ENCODE data around the gene FAM181A. TPM values are rescaled to one million over a fixed set of nuclear protein-coding genes. Genes with fewer than 3 reads are reported as not detected.

The FAM181A gene
- total RNA-seq, 1 donor from 2014 or later, result not detected

- Mint-ChIP-seq H3K27ac (peak overlapping the region; percentile 67), H3K27me3 (ENCODE audit: low read depth) (no peaks in the 10 kb centered on the region), H3K36me3 (ENCODE audit: low read depth) (peaks cover 66% of the 10 kb centered on the region), H3K4me3 (ENCODE audit: low read depth) (peak overlapping the region; percentile 49), H3K9me3 (no peaks in the 10 kb centered on the region), H3K4me1 (ENCODE audit: low read depth) (peaks cover 18% of the 10 kb centered on the region)
- intact Hi-C loops (cut with micrococcal nuclease), result loop anchor here (1.0 to 2.0 kb wide), 5 partner anchors 19 to 191 kb away; partner anchors contain the start of gene ASB2
- peak; percentile 86 for DNase-seq (ENCODE audit: low spot score)
Observed at GRCh38 chr14:93939304-93940229, 12.4 kb downstream of the FAM181A start.

GRCh38 chr14:93940437-93940836, 13.3 kb downstream of the FAM181A start:
- intact Hi-C loops (cut with micrococcal nuclease), result no loop called here
- H3K4me1 Mint-ChIP-seq (ENCODE audit: low read depth), result peaks cover 18% of the 10 kb centered on the region
- H3K27ac Mint-ChIP-seq, result peak overlapping the region; percentile 59
- DNase-seq (ENCODE audit: low spot score), result no peak
- H3K36me3 Mint-ChIP-seq (ENCODE audit: low read depth), result peaks cover 61% of the 10 kb centered on the region
- no peak overlapping the region for H3K4me3 Mint-ChIP-seq (ENCODE audit: low read depth)
- no peaks in the 10 kb centered on the region for H3K27me3 Mint-ChIP-seq (ENCODE audit: low read depth)
- no peaks in the 10 kb centered on the region for H3K9me3 Mint-ChIP-seq

GRCh38 chr14:93941293-93941910, 14.3 kb downstream of the FAM181A start:
- intact Hi-C loops (cut with micrococcal nuclease), result no loop called here
- no peak overlapping the region for H3K4me3 Mint-ChIP-seq (ENCODE audit: low read depth)
- H3K4me1 Mint-ChIP-seq (ENCODE audit: low read depth), result peaks cover 18% of the 10 kb centered on the region
- no peak for DNase-seq (ENCODE audit: low spot score)
- no peaks in the 10 kb centered on the region for H3K27me3 Mint-ChIP-seq (ENCODE audit: low read depth)
- peak overlapping the region; percentile 33 for H3K27ac Mint-ChIP-seq
- H3K36me3 Mint-ChIP-seq (ENCODE audit: low read depth), result peaks cover 64% of the 10 kb centered on the region
- H3K9me3 Mint-ChIP-seq, result no peaks in the 10 kb centered on the region

- Mint-ChIP-seq H3K9me3 (no peaks in the 10 kb centered on the region), H3K4me3 (ENCODE audit: low read depth) (no peak overlapping the region), H3K4me1 (ENCODE audit: low read depth) (peaks cover 21% of the 10 kb centered on the region), H3K36me3 (ENCODE audit: low read depth) (peaks cover 66% of the 10 kb centered on the region), H3K27me3 (ENCODE audit: low read depth) (no peaks in the 10 kb centered on the region), H3K27ac (no peak overlapping the region)
- DNase-seq (ENCODE audit: low spot score), result no peak
- intact Hi-C loops (cut with micrococcal nuclease), result no loop called here
Observed at GRCh38 chr14:93943052-93943451, 15.9 kb downstream of the FAM181A start.

- peaks cover 65% of the 10 kb centered on the region for H3K36me3 Mint-ChIP-seq (ENCODE audit: low read depth)
- peaks cover 21% of the 10 kb centered on the region for H3K4me1 Mint-ChIP-seq (ENCODE audit: low read depth)
- H3K4me3 Mint-ChIP-seq (ENCODE audit: low read depth), result no peak overlapping the region
- no peak for DNase-seq (ENCODE audit: low spot score)
- no peaks in the 10 kb centered on the region for H3K9me3 Mint-ChIP-seq
- H3K27ac Mint-ChIP-seq, result peak overlapping the region; percentile 3
- H3K27me3 Mint-ChIP-seq (ENCODE audit: low read depth), result no peaks in the 10 kb centered on the region
- intact Hi-C loops (cut with micrococcal nuclease), result no loop called here
Observed at GRCh38 chr14:93943930-93944329, 16.8 kb downstream of the FAM181A start.

GRCh38 chr14:93944348-93945069, 17.4 kb downstream of the FAM181A start:
- peak overlapping the region; percentile 3 for H3K27ac Mint-ChIP-seq
- H3K27me3 Mint-ChIP-seq (ENCODE audit: low read depth), result no peaks in the 10 kb centered on the region
- H3K4me1 Mint-ChIP-seq (ENCODE audit: low read depth), result peaks cover 21% of the 10 kb centered on the region
- peaks cover 68% of the 10 kb centered on the region for H3K36me3 Mint-ChIP-seq (ENCODE audit: low read depth)
- no peak overlapping the region for H3K4me3 Mint-ChIP-seq (ENCODE audit: low read depth)
- DNase-seq (ENCODE audit: low spot score), result no peak
- H3K9me3 Mint-ChIP-seq, result no peaks in the 10 kb centered on the region
- intact Hi-C loops (cut with micrococcal nuclease), result no loop called here

GRCh38 chr14:93945070-93945399, 17.9 kb downstream of the FAM181A start:
- Mint-ChIP-seq H3K27me3 (ENCODE audit: low read depth) (no peaks in the 10 kb centered on the region), H3K27ac (peak overlapping the region; percentile 46), H3K36me3 (ENCODE audit: low read depth) (peaks cover 69% of the 10 kb centered on the region), H3K4me3 (ENCODE audit: low read depth) (no peak overlapping the region), H3K4me1 (ENCODE audit: low read depth) (peaks cover 18% of the 10 kb centered on the region), H3K9me3 (no peaks in the 10 kb centered on the region)
- no peak for DNase-seq (ENCODE audit: low spot score)
- intact Hi-C loops (cut with micrococcal nuclease), result no loop called here

- intact Hi-C loops (cut with micrococcal nuclease), result no loop called here
- H3K27me3 Mint-ChIP-seq (ENCODE audit: low read depth), result no peaks in the 10 kb centered on the region
- no peaks in the 10 kb centered on the region for H3K9me3 Mint-ChIP-seq
- H3K27ac Mint-ChIP-seq, result peak overlapping the region; percentile 17
- DNase-seq (ENCODE audit: low spot score), result no peak
- no peak overlapping the region for H3K4me3 Mint-ChIP-seq (ENCODE audit: low read depth)
- peaks cover 74% of the 10 kb centered on the region for H3K36me3 Mint-ChIP-seq (ENCODE audit: low read depth)
- H3K4me1 Mint-ChIP-seq (ENCODE audit: low read depth), result peaks cover 17% of the 10 kb centered on the region
Observed at GRCh38 chr14:93946104-93946503, 19.0 kb downstream of the FAM181A start.

- no peaks in the 10 kb centered on the region for H3K9me3 Mint-ChIP-seq
- peaks cover 21% of the 10 kb centered on the region for H3K4me1 Mint-ChIP-seq (ENCODE audit: low read depth)
- no peak overlapping the region for H3K4me3 Mint-ChIP-seq (ENCODE audit: low read depth)
- H3K36me3 Mint-ChIP-seq (ENCODE audit: low read depth), result peaks cover 74% of the 10 kb centered on the region
- DNase-seq (ENCODE audit: low spot score), result no peak
- peak overlapping the region; percentile 3 for H3K27ac Mint-ChIP-seq
- intact Hi-C loops (cut with micrococcal nuclease), result no loop called here
- no peaks in the 10 kb centered on the region for H3K27me3 Mint-ChIP-seq (ENCODE audit: low read depth)
Observed at GRCh38 chr14:93946541-93947090, 19.5 kb downstream of the FAM181A start.

GRCh38 chr14:93947282-93947681, 20.1 kb downstream of the FAM181A start:
- intact Hi-C loops (cut with micrococcal nuclease), result no loop called here
- H3K4me3 Mint-ChIP-seq (ENCODE audit: low read depth), result no peak overlapping the region
- peaks cover 20% of the 10 kb centered on the region for H3K4me1 Mint-ChIP-seq (ENCODE audit: low read depth)
- peaks cover 76% of the 10 kb centered on the region for H3K36me3 Mint-ChIP-seq (ENCODE audit: low read depth)
- DNase-seq (ENCODE audit: low spot score), result no peak
- H3K27me3 Mint-ChIP-seq (ENCODE audit: low read depth), result no peaks in the 10 kb centered on the region
- no peaks in the 10 kb centered on the region for H3K9me3 Mint-ChIP-seq
- H3K27ac Mint-ChIP-seq, result no peak overlapping the region

- DNase-seq (ENCODE audit: low spot score), result no peak
- Mint-ChIP-seq H3K4me1 (ENCODE audit: low read depth) (peaks cover 38% of the 10 kb centered on the region), H3K4me3 (ENCODE audit: low read depth) (no peak overlapping the region), H3K9me3 (no peaks in the 10 kb centered on the region), H3K27ac (no peak overlapping the region), H3K36me3 (ENCODE audit: low read depth) (peaks cover 82% of the 10 kb centered on the region), H3K27me3 (ENCODE audit: low read depth) (no peaks in the 10 kb centered on the region)
- intact Hi-C loops (cut with micrococcal nuclease), result no loop called here
Observed at GRCh38 chr14:93949511-93950075, 22.4 kb downstream of the FAM181A start.

GRCh38 chr14:93950948-93951634, 23.9 kb downstream of the FAM181A start:
- H3K4me1 Mint-ChIP-seq (ENCODE audit: low read depth), result peaks cover 50% of the 10 kb centered on the region
- no peak for DNase-seq (ENCODE audit: low spot score)
- intact Hi-C loops (cut with micrococcal nuclease), result no loop called here
- no peaks in the 10 kb centered on the region for H3K9me3 Mint-ChIP-seq
- H3K27me3 Mint-ChIP-seq (ENCODE audit: low read depth), result no peaks in the 10 kb centered on the region
- no peak overlapping the region for H3K4me3 Mint-ChIP-seq (ENCODE audit: low read depth)
- peaks cover 83% of the 10 kb centered on the region for H3K36me3 Mint-ChIP-seq (ENCODE audit: low read depth)
- peak overlapping the region; percentile 19 for H3K27ac Mint-ChIP-seq
